HepG2 (cell line): ENCODE data around the gene TBC1D1. TPM values are rescaled to one million over a fixed set of nuclear protein-coding genes. Genes with fewer than 3 reads are reported as not detected.

Source experiments
- AGO1 ChIP-seq: fragments of 200-400 bp; formaldehyde crosslinking; IDR thresholded peaks from 2 replicates; pipeline ENCODE4 v1.6.1; 2017; ENCODE audit warnings: mild to moderate bottlenecking, low read depth, low read length, moderate library complexity; ENCODE audit not compliant: poor library complexity, severe bottlenecking
- BCLAF1 ChIP-seq: fragments of 450-650 bp; IDR thresholded peaks from 2 replicates; pipeline ENCODE4 v1.6.1; 2017; ENCODE audit warnings: mild to moderate bottlenecking
- CENPX ChIP-seq: sonication (generic); formaldehyde crosslinking; IDR thresholded peaks from 2 replicates; pipeline ENCODE4 v1.9.0; 2021; ENCODE audit warnings: mild to moderate bottlenecking, missing genetic modification reagents, moderate library complexity
- EHMT2 ChIP-seq: fragments of 200-600 bp; sonication (generic); IDR thresholded peaks from 2 replicates; pipeline ENCODE4 v1.7.0; 2017; ENCODE audit warnings: antibody characterized with exemption, low read depth, low read length, borderline replicate concordance
- GFI1 ChIP-seq: sonication (generic); formaldehyde crosslinking; IDR thresholded peaks from 2 replicates; pipeline ENCODE4 v1.5.0; 2020; ENCODE audit warnings: missing genetic modification reagents, mild to moderate bottlenecking, borderline replicate concordance
- SKI ChIP-seq: fragments of 450-650 bp; IDR thresholded peaks from one replicate; pipeline ENCODE4 v1.6.1; 2018; ENCODE audit warnings: mild to moderate bottlenecking; ENCODE audit not compliant: partially characterized antibody
- ZBTB43 ChIP-seq: sonication (generic); formaldehyde crosslinking; conservative IDR thresholded peaks from 2 replicates; pipeline ENCODE4 v1.4.0; 2020; ENCODE audit warnings: missing genetic modification reagents
- ZFP91 ChIP-seq: sonication (generic); formaldehyde crosslinking; IDR thresholded peaks from 2 replicates; pipeline ENCODE4 v1.9.0; 2022; ENCODE audit warnings: missing genetic modification reagents, mild to moderate bottlenecking, borderline replicate concordance
- ZNF318 ChIP-seq: sonication (generic); formaldehyde crosslinking; IDR thresholded peaks from 2 replicates; pipeline ENCODE4 v1.4.0; 2020; ENCODE audit warnings: mild to moderate bottlenecking, missing genetic modification reagents
- ZNF350 ChIP-seq: sonication (generic); formaldehyde crosslinking; IDR thresholded peaks from 2 replicates; pipeline ENCODE4 v1.4.0; 2020; ENCODE audit warnings: mild to moderate bottlenecking, low read depth, missing genetic modification reagents, borderline replicate concordance
- ZNF577 ChIP-seq: sonication (generic); formaldehyde crosslinking; IDR thresholded peaks from 2 replicates; pipeline ENCODE4 v1.4.0; 2020; ENCODE audit warnings: mild to moderate bottlenecking, low read depth, missing genetic modification reagents, borderline replicate concordance
- ZNF670 ChIP-seq: sonication (generic); formaldehyde crosslinking; IDR thresholded peaks from 2 replicates; pipeline ENCODE4 v1.8.0; 2022; ENCODE audit warnings: mild to moderate bottlenecking, missing genetic modification reagents, borderline replicate concordance
- polyA plus RNA-seq, 8 experiments: library from polyadenylated mRNA; depleted of rRNA in 3 of 8; stranded (reverse) in 7 of 8; unstranded in 1 of 8; fragments of >200 nt; fragmentation: Illumina TruSeq in 4 of 8; extraction: Trizol in 4 of 8; gene quantifications; 2 replicates each; pipeline versions ENCODE4 v1.2.1 to v1.2.3, GENCODE V29; 2011 to 2016; ENCODE audit warnings: low read depth in 4 of 8, missing spikeins in 1 of 8, mixed read lengths in 1 of 8; ENCODE audit not compliant: insufficient read depth in 1 of 8
- total RNA-seq, 5 experiments: library from RNA; depleted of rRNA; stranded (reverse); fragments of >200 nt; fragmentation: Illumina TruSeq; extraction: Trizol; gene quantifications; 2 replicates each; pipeline ENCODE4 v1.2.3, GENCODE V29; 2016; ENCODE audit warnings: low read depth in 1 of 5

TBC1D1 gene
- total and polyA plus RNA-seq, 2 of the 13 experiments (the other 11 are each of a cell fraction or from before 2014, with no cell fraction given) = 37.3 to 62.8 TPM

GRCh38 chr4:37958932-37959331 is 68.0 kb downstream of the TBC1D1 start (continued):
- no peak for TF ChIP-seq ZFP91 (CRISPR knock-in tag)
- no peak for TF ChIP-seq BCLAF1
- no peak for TF ChIP-seq ZNF577 (CRISPR knock-in tag)
- TF ChIP-seq ZBTB43 (CRISPR knock-in tag) = no peak
- no peak for TF ChIP-seq ZNF670 (CRISPR knock-in tag)
- TF ChIP-seq ZNF318 = no peak
- TF ChIP-seq SKI = no peak
- no peak for TF ChIP-seq ZNF350 (CRISPR knock-in tag)
- TF ChIP-seq CENPX (CRISPR knock-in tag) = no peak
- TF ChIP-seq AGO1 = no peak
- TF ChIP-seq GFI1 (CRISPR knock-in tag) = no peak
- peak; percentile 37; the same call in 1 of the 2 replicates for TF ChIP-seq EHMT2
